Activated CD8-positive, alpha-beta memory T cell treated with anti-CD3 and anti-CD28 coated beads, Interleukin-2, amount 10 ng/mL, durations not matched to agents 7 days and 5 days (primary cell): Measurements from ENCODE around the gene SCIN. TPM values are rescaled to one million over a fixed set of nuclear protein-coding genes. Genes with fewer than 3 reads are reported as not detected.

Source experiments
- ATAC-seq: fragments of 150-1000 bp; cut with Tn5 transposase; one replicate; pipeline ENCODE4 v1.10.0; 2021; ENCODE audit warnings: moderate library complexity
- CTCF ChIA-PET: fragments of 350-600 bp; sonication (Branson Sonifier 250); formaldehyde crosslinking; loops from one replicate; lab custom pipeline; 2021; ENCODE audit warnings: antibody characterized with exemption; lab: Charles Lee
- DNase-seq: peaks from one replicate; pipeline ENCODE4 v3.0.0-alpha.2; 2020
- H3K27ac Mint-ChIP-seq: one replicate; pipeline ENCODE4 v1.8.0; 2021; ENCODE audit warnings: mild to moderate bottlenecking, mixed read lengths
- H3K27me3 Mint-ChIP-seq: one replicate; pipeline ENCODE4 v1.8.0; 2021; ENCODE audit warnings: mixed read lengths
- H3K36me3 Mint-ChIP-seq: one replicate; pipeline ENCODE4 v1.8.0; 2021; ENCODE audit warnings: mild to moderate bottlenecking, mixed read lengths
- H3K4me1 Mint-ChIP-seq: one replicate; pipeline ENCODE4 v1.8.0; 2021; ENCODE audit warnings: mixed read lengths
- H3K4me3 Mint-ChIP-seq: one replicate; pipeline ENCODE4 v1.8.0; 2021; ENCODE audit warnings: mild to moderate bottlenecking, moderate library complexity, mixed read lengths
- H3K9me3 Mint-ChIP-seq: one replicate; pipeline ENCODE4 v1.8.0; 2022; ENCODE audit warnings: low read depth, mixed read lengths
- total RNA-seq, 2 experiments: library from RNA; stranded (reverse); gene quantifications; one replicate each; pipeline ENCODE4 v1.2.3, GENCODE V29; 2021

The SCIN gene
- total RNA-seq, 2 experiments from 2014 or later, result 1.0 to 1.4 TPM

- Mint-ChIP-seq H3K4me1 (peaks cover 47% of the 10 kb centered on the region), H3K36me3 (peaks cover 9% of the 10 kb centered on the region), H3K9me3 (no peaks in the 10 kb centered on the region), H3K27me3 (no peaks in the 10 kb centered on the region), H3K4me3 (no peak overlapping the region), H3K27ac (no peak overlapping the region)
- DNase-seq (no peak), ATAC-seq (no peak)
- CTCF ChIA-PET, result interaction anchor here (0.7 kb wide), 1 partner anchor 24 kb away, joined by 3 read pairs; no protein-coding TSS in a partner anchor
These were observed 121.5 kb downstream of the SCIN start for GRCh38 chr7:12692035-12692434.

- H3K4me1 Mint-ChIP-seq, result peaks cover 43% of the 10 kb centered on the region
- H3K27ac Mint-ChIP-seq, result no peak overlapping the region
- DNase-seq, result no peak
- CTCF ChIA-PET, result no interaction called here
- H3K36me3 Mint-ChIP-seq, result peaks cover 6% of the 10 kb centered on the region
- no peaks in the 10 kb centered on the region for H3K27me3 Mint-ChIP-seq
- no peak overlapping the region for H3K4me3 Mint-ChIP-seq
- ATAC-seq, result peak; percentile 45
- H3K9me3 Mint-ChIP-seq, result no peaks in the 10 kb centered on the region
These were observed 122.1 kb downstream of the SCIN start for GRCh38 chr7:12692479-12693259.

- Mint-ChIP-seq H3K4me1 (peaks cover 24% of the 10 kb centered on the region), H3K9me3 (no peaks in the 10 kb centered on the region), H3K27ac (no peak overlapping the region), H3K4me3 (no peak overlapping the region), H3K27me3 (no peaks in the 10 kb centered on the region), H3K36me3 (peaks cover 3% of the 10 kb centered on the region)
- ATAC-seq (no peak), DNase-seq (no peak)
- CTCF ChIA-PET, result no interaction called here
These were observed 124.3 kb downstream of the SCIN start for GRCh38 chr7:12694817-12695216.

- Mint-ChIP-seq H3K27me3 (no peaks in the 10 kb centered on the region), H3K9me3 (no peaks in the 10 kb centered on the region), H3K27ac (no peak overlapping the region), H3K4me3 (no peak overlapping the region), H3K4me1 (peaks cover 15% of the 10 kb centered on the region), H3K36me3 (peaks cover 3% of the 10 kb centered on the region)
- CTCF ChIA-PET, result interaction anchor here (1.0 kb wide), 1 partner anchor 9 kb away, joined by 4 read pairs; the partner anchor contains the start of gene ARL4A
- DNase-seq (no peak), ATAC-seq (no peak)
These were observed 125.4 kb downstream of the SCIN start for GRCh38 chr7:12695965-12696364.

- Mint-ChIP-seq H3K9me3 (no peaks in the 10 kb centered on the region), H3K36me3 (peaks cover 8% of the 10 kb centered on the region)
- CTCF ChIA-PET, result interaction anchor here (3.5 kb wide), 1 partner anchor 13 kb away, joined by 13 read pairs; no protein-coding TSS in a partner anchor
These were observed 128.8 kb downstream of the SCIN start for GRCh38 chr7:12699299-12699698.

GRCh38 chr7:12701433-12701832 lies 130.9 kb downstream of the SCIN start:
- DNase-seq, result no peak
- CTCF ChIA-PET, result interaction anchor here (3.5 kb wide), 1 partner anchor 15 kb away, joined by 13 read pairs; no protein-coding TSS in a partner anchor
- no peak overlapping the region for H3K4me3 Mint-ChIP-seq
- H3K9me3 Mint-ChIP-seq, result no peaks in the 10 kb centered on the region
- H3K36me3 Mint-ChIP-seq, result peaks cover 8% of the 10 kb centered on the region
- H3K27ac Mint-ChIP-seq, result no peak overlapping the region
- no peak for ATAC-seq
- H3K4me1 Mint-ChIP-seq, result no peaks in the 10 kb centered on the region
- H3K27me3 Mint-ChIP-seq, result no peaks in the 10 kb centered on the region

More at GRCh38 chr7:12699299-12699698, 128.8 kb downstream of the SCIN start:
- Mint-ChIP-seq H3K27ac (no peak overlapping the region), H3K4me3 (no peak overlapping the region), H3K27me3 (no peaks in the 10 kb centered on the region), H3K4me1 (peaks cover 3% of the 10 kb centered on the region)
- no peak for DNase-seq
- no peak for ATAC-seq

- DNase-seq, result no peak
- peaks cover 8% of the 10 kb centered on the region for H3K36me3 Mint-ChIP-seq
- CTCF ChIA-PET, result interaction anchor here (0.6 to 0.8 kb wide), 2 partner anchors 30 to 47 kb away, joined by 3 read pairs; no protein-coding TSS in a partner anchor
- H3K27me3 Mint-ChIP-seq, result no peaks in the 10 kb centered on the region
- no peak overlapping the region for H3K27ac Mint-ChIP-seq
- no peaks in the 10 kb centered on the region for H3K9me3 Mint-ChIP-seq
- H3K4me3 Mint-ChIP-seq, result no peak overlapping the region
- ATAC-seq, result no peak
- peaks cover 3% of the 10 kb centered on the region for H3K4me1 Mint-ChIP-seq
These were observed 133.4 kb downstream of the SCIN start for GRCh38 chr7:12703881-12704280.

GRCh38 chr7:12705878-12706277 lies 135.4 kb downstream of the SCIN start:
- DNase-seq (no peak), ATAC-seq (no peak)
- H3K4me3 Mint-ChIP-seq, result no peak overlapping the region
- H3K27ac Mint-ChIP-seq, result no peak overlapping the region
- no peaks in the 10 kb centered on the region for H3K27me3 Mint-ChIP-seq
- CTCF ChIA-PET, result interaction anchor here (1.0 kb wide), 1 partner anchor 16 kb away, joined by 3 read pairs; no protein-coding TSS in a partner anchor
- peaks cover 3% of the 10 kb centered on the region for H3K4me1 Mint-ChIP-seq
- H3K9me3 Mint-ChIP-seq, result no peaks in the 10 kb centered on the region
- peaks cover 7% of the 10 kb centered on the region for H3K36me3 Mint-ChIP-seq

- no peak overlapping the region for H3K27ac Mint-ChIP-seq
These were observed 136.5 kb downstream of the SCIN start for GRCh38 chr7:12706900-12707536.

GRCh38 chr7:12708314-12708713 lies 137.8 kb downstream of the SCIN start:
- CTCF ChIA-PET, result no interaction called here
- H3K36me3 Mint-ChIP-seq, result peaks cover 1% of the 10 kb centered on the region
- no peaks in the 10 kb centered on the region for H3K9me3 Mint-ChIP-seq
- H3K4me3 Mint-ChIP-seq, result no peak overlapping the region
- DNase-seq (no peak), ATAC-seq (no peak)
- H3K4me1 Mint-ChIP-seq, result peaks cover 3% of the 10 kb centered on the region
- no peak overlapping the region for H3K27ac Mint-ChIP-seq
- H3K27me3 Mint-ChIP-seq, result no peaks in the 10 kb centered on the region

More at GRCh38 chr7:12706900-12707536, 136.5 kb downstream of the SCIN start:
- ATAC-seq (no peak), DNase-seq (no peak)
- no peaks in the 10 kb centered on the region for H3K27me3 Mint-ChIP-seq
- peaks cover 3% of the 10 kb centered on the region for H3K36me3 Mint-ChIP-seq
- peaks cover 3% of the 10 kb centered on the region for H3K4me1 Mint-ChIP-seq
- H3K4me3 Mint-ChIP-seq, result no peak overlapping the region
- CTCF ChIA-PET, result interaction anchor here (1.0 kb wide), 1 partner anchor 17 kb away, joined by 3 read pairs; no protein-coding TSS in a partner anchor
- no peaks in the 10 kb centered on the region for H3K9me3 Mint-ChIP-seq

Other genes starting within 250 kb of the SCIN start
- gene VWDE, start 166.9 kb upstream of the SCIN start, total RNA-seq, result 1 to 10 TPM; 3.4 to 4.6 TPM
- gene ARL4A, start 116.9 kb downstream of the SCIN start, total RNA-seq, result 10 to 100 TPM; 14.5 to 16.0 TPM